Stimulated activated CD4-positive, alpha-beta T cell treated with anti-CD3 and anti-CD28 coated beads, Interleukin-15, amount 100 ng/mL, for 1 hour (primary cell): ENCODE measurements around the gene SPATA19.

Experiments
- DNase-seq, 2 donors: peaks; one replicate each; pipeline ENCODE4 v3.0.0-alpha.2; 2020; ENCODE audit warnings: low read depth in 1 of 2, low spot score in 1 of 2

Gene SPATA19

GRCh38 chr11:133835593-133836548 is 9.4 kb downstream of the SPATA19 start:
- no peak for DNase-seq

- no peak for DNase-seq
Measured at GRCh38 chr11:133834682-133835592, 10.4 kb downstream of the SPATA19 start.

- DNase-seq: no peak
Measured at GRCh38 chr11:133833898-133834681, 11.2 kb downstream of the SPATA19 start.

DNA sequence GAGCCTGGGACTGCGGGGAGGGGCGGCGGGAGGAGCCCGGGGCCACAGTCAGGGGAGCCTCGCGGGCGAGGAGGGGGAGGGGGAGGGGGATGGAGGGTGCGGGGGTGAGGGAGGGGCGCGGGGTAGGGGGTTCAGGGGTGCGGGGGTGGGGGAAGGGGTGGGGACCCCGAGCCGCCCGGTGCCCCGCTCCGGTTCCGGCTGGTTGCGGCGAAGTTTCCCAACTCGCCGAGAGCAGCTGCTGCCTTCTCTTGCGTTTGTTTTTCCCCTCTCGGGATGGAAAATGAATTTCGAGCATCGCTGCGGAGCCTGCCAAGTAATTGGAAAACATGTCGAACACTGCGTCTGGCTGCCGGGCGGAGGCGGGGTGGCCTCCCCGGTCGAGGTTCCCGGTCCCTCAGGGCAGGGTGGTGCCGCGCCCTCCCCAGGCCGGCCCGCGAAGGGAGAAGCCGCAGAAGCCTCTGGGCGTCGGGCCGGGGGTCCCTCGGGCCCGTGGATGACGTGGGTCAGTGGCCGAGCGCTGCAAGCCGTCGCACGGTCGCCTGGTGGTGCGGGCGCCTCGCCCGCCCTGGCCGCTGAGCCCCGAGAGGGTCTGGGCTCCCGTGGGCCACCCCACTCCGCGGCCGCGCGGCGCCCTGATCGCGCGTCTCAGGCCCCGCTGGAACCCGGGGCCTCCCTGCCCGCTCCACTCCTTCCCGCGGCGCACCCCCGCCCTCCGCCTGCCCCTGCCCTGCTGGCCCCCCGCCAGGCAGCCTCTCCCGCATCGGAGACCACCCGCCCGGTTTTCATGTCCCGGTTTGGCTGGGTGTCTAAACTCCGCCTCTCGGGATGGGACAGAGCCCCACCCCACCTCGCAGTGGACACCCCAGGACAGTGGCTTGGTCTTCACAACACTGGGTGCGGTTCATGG is 12.1 kb downstream of the SPATA19 start:
- DNase-seq: no peak

DNA sequence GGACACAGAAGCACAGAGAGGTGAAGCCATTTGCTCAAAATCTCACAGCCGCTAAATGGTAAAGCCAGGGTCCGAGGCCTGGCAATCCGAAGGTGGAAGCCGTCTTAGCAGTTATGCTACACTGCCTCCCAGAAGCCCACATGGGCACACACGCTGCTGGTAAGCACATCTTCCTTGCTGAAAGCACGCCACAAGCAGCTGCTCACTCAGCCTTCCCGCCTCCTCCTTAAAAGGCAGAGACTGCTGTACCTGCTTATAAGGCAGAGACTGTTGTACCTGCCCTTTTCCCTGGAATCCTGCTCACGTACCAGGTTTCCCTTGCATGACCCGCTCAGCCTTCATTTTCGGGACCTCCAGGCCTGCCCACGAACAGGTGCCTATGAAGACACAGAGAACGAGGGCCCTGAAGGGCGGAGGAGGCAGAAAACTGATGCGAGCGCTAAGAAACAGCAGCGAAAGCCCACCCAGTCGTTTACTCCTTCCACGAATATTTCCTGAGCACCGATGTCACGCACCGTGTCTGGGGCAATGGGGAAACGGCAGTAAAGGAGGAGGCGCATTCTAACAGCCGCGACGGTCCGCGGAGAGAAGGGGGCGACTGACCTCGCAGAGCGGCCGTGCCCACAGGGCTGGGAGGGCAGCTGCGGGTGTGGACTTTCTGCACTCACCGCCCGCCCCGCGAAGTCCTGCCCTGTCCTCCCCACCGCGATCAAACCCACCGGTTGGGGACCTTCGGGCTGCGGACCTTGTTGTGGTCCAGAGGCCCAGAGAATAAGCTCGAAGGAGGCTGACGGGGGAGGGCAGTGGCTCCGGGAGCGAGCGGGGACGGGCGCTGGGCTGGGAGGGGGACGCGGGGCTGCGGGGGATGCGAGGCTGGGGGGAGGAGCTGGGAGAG is 13.0 kb downstream of the SPATA19 start:
- DNase-seq: no peak

GRCh38 chr11:133830931-133831907 is 14.1 kb downstream of the SPATA19 start:
- no peak for DNase-seq

DNA sequence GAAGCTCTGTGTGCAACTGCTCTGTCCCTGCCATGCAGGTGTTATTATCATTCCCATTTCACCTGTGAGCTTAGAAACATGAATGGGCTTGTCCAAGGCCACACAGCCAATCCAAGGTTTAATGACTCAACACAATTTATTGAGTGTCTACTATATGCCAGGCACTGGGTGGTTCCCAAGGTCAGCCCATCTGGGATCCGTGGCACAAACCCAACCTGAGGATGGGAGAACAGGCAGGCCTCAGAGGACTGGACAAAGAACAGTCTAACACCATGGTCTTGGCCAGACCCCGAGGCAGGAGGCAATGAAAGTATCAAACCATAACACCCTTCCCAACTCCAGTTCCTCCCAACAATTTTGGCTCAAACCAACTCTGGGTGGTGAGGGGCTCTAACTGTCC is 15.7 kb downstream of the SPATA19 start:
- no peak for DNase-seq

DNA sequence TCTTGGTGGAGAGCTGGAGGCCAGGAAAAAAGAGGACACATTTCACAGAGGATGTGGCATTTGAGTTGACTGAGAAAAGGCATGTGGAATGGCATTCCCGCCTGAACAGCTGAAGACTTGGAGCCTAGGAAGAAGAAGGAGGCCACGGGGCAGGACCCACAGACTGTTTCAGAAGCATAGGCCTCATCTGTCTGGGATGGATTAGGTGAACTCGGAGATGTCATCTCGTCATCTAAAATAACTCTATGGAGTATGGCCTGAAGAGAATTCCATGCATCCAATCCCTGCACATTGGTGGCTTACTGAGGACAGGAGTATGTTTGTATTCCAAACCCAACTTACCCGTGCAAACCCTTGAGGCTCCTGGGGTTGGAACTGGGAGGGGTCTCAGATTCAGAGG is 16.4 kb downstream of the SPATA19 start:
- no peak for DNase-seq

DNA sequence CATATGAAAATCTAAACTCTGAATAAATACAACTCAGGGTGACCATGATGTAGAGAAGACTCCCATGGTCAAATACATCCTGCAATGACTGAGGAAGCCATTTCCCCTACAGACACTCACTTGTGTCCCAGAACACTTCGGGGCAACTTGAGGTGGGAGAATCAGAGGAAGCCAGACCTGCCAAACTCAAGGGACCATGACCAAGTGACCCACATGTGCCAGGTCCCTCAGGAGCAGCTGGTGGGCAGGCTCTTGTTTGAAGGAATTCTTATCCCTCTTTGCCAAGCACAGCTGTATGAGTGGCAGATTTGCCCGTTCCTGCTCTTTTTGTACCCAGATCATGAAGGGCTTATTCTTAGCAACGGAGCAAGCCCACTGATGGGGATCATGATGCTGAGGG is 17.8 kb downstream of the SPATA19 start:
- DNase-seq: no peak

- DNase-seq: no peak
Measured at GRCh38 chr11:133826866-133827265, 18.4 kb downstream of the SPATA19 start.

- no peak for DNase-seq
Measured at GRCh38 chr11:133825666-133826065, 19.6 kb downstream of the SPATA19 start.

DNA sequence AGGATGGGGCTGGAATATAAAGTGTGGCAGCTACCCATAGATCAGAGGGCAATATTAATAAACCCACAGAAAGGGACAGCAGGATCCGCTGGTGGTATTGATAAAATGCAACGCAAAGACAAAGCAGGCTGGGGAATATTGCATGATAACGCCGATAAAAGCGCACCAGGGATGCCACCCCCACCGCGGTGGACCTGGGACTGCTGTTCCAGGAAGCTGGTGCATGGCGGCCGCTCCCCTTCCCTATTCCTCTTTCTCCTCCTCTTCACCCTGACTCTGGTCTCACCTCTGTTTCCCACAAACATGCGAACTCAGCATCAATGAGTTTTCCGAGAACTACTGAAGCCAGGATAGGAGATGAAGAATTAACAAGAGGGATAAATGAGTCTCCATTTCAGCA is 20.2 kb downstream of the SPATA19 start:
- DNase-seq: no peak

DNA sequence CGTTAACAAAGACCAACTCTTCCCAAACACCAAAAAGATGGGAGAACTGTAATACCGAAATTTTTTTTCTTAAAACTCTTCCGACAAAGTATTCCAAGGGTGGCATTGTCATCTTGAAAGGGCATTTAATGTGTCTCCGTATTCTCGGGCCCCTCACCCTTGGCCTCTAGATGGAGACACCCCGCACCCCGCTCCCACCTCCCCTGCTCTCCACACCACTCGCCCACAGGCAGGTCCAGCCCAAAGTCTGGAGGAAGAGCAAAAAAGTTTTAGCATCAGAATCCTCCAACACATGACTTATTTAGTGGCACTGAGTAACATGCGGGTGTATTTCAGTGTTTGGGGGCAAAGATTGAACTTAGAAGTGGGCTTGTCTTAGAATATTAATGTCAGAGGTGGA is 20.7 kb downstream of the SPATA19 start:
- no peak for DNase-seq

DNA sequence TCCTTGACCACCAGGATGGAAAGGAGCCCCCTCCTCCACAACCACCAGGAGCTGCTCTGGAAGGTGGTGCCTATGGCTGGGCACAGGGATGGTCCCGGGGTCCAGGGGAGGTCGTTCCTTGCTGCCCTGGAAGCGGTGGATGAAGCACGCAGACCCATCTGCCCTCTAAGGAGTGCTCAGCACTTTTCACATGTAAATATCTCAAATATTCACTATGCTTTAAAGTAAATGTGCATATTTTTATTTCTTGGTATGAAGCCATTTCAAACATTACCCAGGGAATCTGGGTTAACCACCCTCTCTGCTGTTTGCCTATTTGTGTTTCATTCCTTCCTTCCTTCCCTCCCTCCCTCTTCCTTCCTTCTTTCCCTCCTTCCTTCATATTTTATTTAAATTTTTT is 21.7 kb downstream of the SPATA19 start:
- no peak for DNase-seq

DNA sequence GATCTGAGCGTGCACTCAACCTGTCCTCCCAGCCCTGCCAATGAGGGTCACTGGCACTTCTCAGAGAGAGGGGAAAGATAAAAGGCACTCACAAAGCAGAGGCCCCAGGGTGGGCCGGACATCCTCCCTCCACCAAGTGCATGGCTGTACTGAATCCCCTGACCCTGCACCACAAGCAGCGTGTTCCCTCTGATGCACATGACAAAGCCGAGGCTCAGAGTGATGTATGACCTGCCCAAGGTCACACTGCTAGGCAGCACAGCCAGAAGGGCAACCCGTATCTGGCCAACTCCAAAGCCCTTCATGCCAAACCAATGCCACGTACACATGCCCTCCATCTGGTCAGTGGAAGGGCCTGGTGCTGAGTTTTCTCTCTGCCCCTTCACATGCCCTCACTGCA is 22.1 kb downstream of the SPATA19 start:
- no peak for DNase-seq

DNA sequence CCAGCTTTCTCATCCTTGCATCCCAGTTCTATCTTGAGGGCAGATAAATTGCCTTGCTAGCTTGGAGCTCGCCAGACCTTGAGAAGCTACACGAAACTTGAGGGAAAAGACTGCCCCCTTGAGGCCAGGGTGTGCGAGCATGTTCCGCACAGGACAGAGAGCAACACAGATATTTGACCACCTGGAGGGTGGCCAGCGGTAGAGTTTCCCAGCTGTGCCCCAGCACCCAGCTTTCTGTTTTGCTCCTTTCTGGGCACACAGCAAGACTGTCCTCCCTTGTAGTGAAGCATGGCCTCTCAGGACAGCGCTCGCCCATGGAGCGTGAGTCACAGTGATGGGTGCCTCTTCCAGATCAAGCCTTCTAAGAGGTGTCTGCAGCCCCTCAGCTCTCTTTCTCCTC is 23.5 kb downstream of the SPATA19 start:
- no peak for DNase-seq

DNA sequence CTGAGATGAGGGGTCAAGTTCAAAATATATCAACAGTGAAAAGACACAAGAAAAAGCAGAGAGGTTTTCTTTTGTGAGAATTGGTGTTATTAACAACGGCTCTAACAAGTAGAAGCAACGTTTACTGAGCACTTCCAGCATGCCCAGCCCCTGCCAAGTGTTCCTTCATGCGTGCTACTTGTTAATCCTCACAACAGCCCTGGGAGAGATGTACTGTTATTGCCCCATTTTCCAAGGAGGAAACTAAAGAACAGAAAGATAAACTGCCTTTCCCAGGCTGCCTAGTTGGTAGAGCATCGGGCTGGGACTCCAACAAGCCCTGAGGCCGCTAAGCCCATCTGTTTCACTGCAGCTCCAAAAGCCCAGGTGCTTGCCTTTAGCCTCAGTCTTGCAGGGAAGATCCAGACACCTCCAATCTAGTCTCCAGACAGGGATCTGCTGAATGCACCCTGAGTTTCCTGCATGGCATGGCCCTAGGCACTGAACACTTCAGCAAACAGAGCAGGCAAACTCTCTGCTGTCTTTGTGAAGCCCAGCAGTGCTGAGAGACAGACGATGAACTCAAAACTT is 25.5 kb downstream of the SPATA19 start:
- no peak for DNase-seq

DNA sequence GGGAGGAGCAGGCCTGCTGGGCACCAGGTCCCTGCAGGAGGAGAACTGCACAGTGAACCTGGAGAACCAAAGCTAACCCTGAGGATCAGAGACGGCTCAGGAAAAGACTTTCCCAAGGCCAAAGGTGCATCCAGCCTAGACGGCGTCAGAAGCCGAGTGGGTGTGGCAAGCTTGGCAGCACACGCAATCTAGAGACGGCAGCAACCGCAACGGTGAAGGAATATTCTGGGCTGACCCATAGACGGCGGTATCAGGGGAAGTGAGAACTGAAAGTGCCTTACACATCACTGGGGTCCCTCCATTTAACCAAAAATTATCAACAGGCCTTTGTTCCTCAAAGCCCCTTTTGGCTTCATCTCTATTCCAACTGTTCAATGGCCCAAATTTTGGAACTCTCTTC is 26.2 kb downstream of the SPATA19 start:
- DNase-seq: no peak
